Measurements from ENCODE around the gene RPS21. TPM values are rescaled to one million over a fixed set of nuclear protein-coding genes. Genes with fewer than 3 reads are reported as not detected.

RPS21 gene
- polyA plus RNA-seq, 1 donor, result 2,139 TPM

GRCh38 chr20:62377615-62378178 lies 9.2 kb upstream of the RPS21 start:
- peaks cover 29% of the 10 kb centered on the region for H3K4me1 ChIP-seq (ENCODE audit: control insufficient read depth, insufficient read depth, low read length)
- no peaks in the 10 kb centered on the region for H3K27me3 ChIP-seq (ENCODE audit: control insufficient read depth, insufficient read depth, low read length)
- H3K27ac ChIP-seq (ENCODE audit: low read length), result no peak overlapping the region
- no peak overlapping the region for H3K4me3 ChIP-seq (ENCODE audit: low read length)
- peaks cover 3% of the 10 kb centered on the region for H3K36me3 ChIP-seq (ENCODE audit: control insufficient read depth, insufficient read depth, low read length)
- DNase-seq, result no peak
- no CpG with 5 or more reads among the region's 15 CpGs for WGBS (ENCODE audit: insufficient coverage, low lambda C conversion rate)
- no peaks in the 10 kb centered on the region for H3K9me3 ChIP-seq (ENCODE audit: control insufficient read depth, low read depth, low read length)

- WGBS (ENCODE audit: insufficient coverage, low lambda C conversion rate), result no CpG with 5 or more reads among the region's 22 CpGs
- no peak overlapping the region for H3K4me3 ChIP-seq (ENCODE audit: low read length)
- H3K4me1 ChIP-seq (ENCODE audit: control insufficient read depth, insufficient read depth, low read length), result peaks cover 29% of the 10 kb centered on the region
- no peak overlapping the region for H3K27ac ChIP-seq (ENCODE audit: low read length)
- H3K36me3 ChIP-seq (ENCODE audit: control insufficient read depth, insufficient read depth, low read length), result peaks cover 3% of the 10 kb centered on the region
- H3K9me3 ChIP-seq (ENCODE audit: control insufficient read depth, low read depth, low read length), result no peaks in the 10 kb centered on the region
- H3K27me3 ChIP-seq (ENCODE audit: control insufficient read depth, insufficient read depth, low read length), result no peaks in the 10 kb centered on the region
- no peak for DNase-seq
Measured at GRCh38 chr20:62378215-62378614, 8.7 kb upstream of the RPS21 start.

GRCh38 chr20:62381202-62381797 lies 5.6 kb upstream of the RPS21 start:
- no peaks in the 10 kb centered on the region for H3K9me3 ChIP-seq (ENCODE audit: control insufficient read depth, low read depth, low read length)
- peaks cover 16% of the 10 kb centered on the region for H3K4me1 ChIP-seq (ENCODE audit: control insufficient read depth, insufficient read depth, low read length)
- DNase-seq, result no peak
- WGBS (ENCODE audit: insufficient coverage, low lambda C conversion rate), result no CpG with 5 or more reads among the region's 16 CpGs
- peaks cover 3% of the 10 kb centered on the region for H3K36me3 ChIP-seq (ENCODE audit: control insufficient read depth, insufficient read depth, low read length)
- no peak overlapping the region for H3K27ac ChIP-seq (ENCODE audit: low read length)
- no peaks in the 10 kb centered on the region for H3K27me3 ChIP-seq (ENCODE audit: control insufficient read depth, insufficient read depth, low read length)
- no peak overlapping the region for H3K4me3 ChIP-seq (ENCODE audit: low read length)

- Histone ChIP-seq H3K36me3 (ENCODE audit: control insufficient read depth, insufficient read depth, low read length) (peaks cover 3% of the 10 kb centered on the region), H3K4me3 (ENCODE audit: low read length) (no peak overlapping the region), H3K4me1 (ENCODE audit: control insufficient read depth, insufficient read depth, low read length) (peaks cover 11% of the 10 kb centered on the region), H3K9me3 (ENCODE audit: control insufficient read depth, low read depth, low read length) (no peaks in the 10 kb centered on the region), H3K27ac (ENCODE audit: low read length) (no peak overlapping the region), H3K27me3 (ENCODE audit: control insufficient read depth, insufficient read depth, low read length) (no peaks in the 10 kb centered on the region)
- DNase-seq, result no peak
- WGBS (ENCODE audit: insufficient coverage, low lambda C conversion rate), result 67% methylated on average over 1 of the region's 6 CpGs
Measured at GRCh38 chr20:62381842-62382241, 5.1 kb upstream of the RPS21 start.

GRCh38 chr20:62382306-62383198 lies 4.4 kb upstream of the RPS21 start:
- WGBS (ENCODE audit: insufficient coverage, low lambda C conversion rate), result no CpG with 5 or more reads among the region's 18 CpGs
- Histone ChIP-seq H3K9me3 (ENCODE audit: control insufficient read depth, low read depth, low read length) (no peaks in the 10 kb centered on the region), H3K4me1 (ENCODE audit: control insufficient read depth, insufficient read depth, low read length) (peaks cover 9% of the 10 kb centered on the region), H3K36me3 (ENCODE audit: control insufficient read depth, insufficient read depth, low read length) (peaks cover 3% of the 10 kb centered on the region), H3K27me3 (ENCODE audit: control insufficient read depth, insufficient read depth, low read length) (no peaks in the 10 kb centered on the region), H3K4me3 (ENCODE audit: low read length) (no peak overlapping the region), H3K27ac (ENCODE audit: low read length) (no peak overlapping the region)
- DNase-seq, result peak; percentile 78 to 79

GRCh38 chr20:62387219-62387913 lies 463 bp downstream of the RPS21 start:
- peaks cover 19% of the 10 kb centered on the region for H3K4me1 ChIP-seq (ENCODE audit: control insufficient read depth, insufficient read depth, low read length)
- H3K27ac ChIP-seq (ENCODE audit: low read length), result peak overlapping the region; percentile 15
- no peaks in the 10 kb centered on the region for H3K27me3 ChIP-seq (ENCODE audit: control insufficient read depth, insufficient read depth, low read length)
- no CpG with 5 or more reads among the region's 47 CpGs for WGBS (ENCODE audit: insufficient coverage, low lambda C conversion rate)
- no peak for DNase-seq
- H3K4me3 ChIP-seq (ENCODE audit: low read length), result peak overlapping the region; percentile 80
- no peaks in the 10 kb centered on the region for H3K9me3 ChIP-seq (ENCODE audit: control insufficient read depth, low read depth, low read length)
- H3K36me3 ChIP-seq (ENCODE audit: control insufficient read depth, insufficient read depth, low read length), result peaks cover 38% of the 10 kb centered on the region

GRCh38 chr20:62387933-62388635 lies 1.2 kb downstream of the RPS21 start:
- peaks cover 45% of the 10 kb centered on the region for H3K36me3 ChIP-seq (ENCODE audit: control insufficient read depth, insufficient read depth, low read length)
- DNase-seq, result no peak

GRCh38 chr20:62388839-62389600 lies 2.1 kb downstream of the RPS21 start:
- no peaks in the 10 kb centered on the region for H3K27me3 ChIP-seq (ENCODE audit: control insufficient read depth, insufficient read depth, low read length)
- no peaks in the 10 kb centered on the region for H3K9me3 ChIP-seq (ENCODE audit: control insufficient read depth, low read depth, low read length)
- DNase-seq, result peak in 1 of 2 donors; percentile 67
- no peak overlapping the region for H3K27ac ChIP-seq (ENCODE audit: low read length)
- no peak overlapping the region for H3K4me3 ChIP-seq (ENCODE audit: low read length)
- peaks cover 54% of the 10 kb centered on the region for H3K36me3 ChIP-seq (ENCODE audit: control insufficient read depth, insufficient read depth, low read length)
- no CpG with 5 or more reads among the region's 11 CpGs for WGBS (ENCODE audit: insufficient coverage, low lambda C conversion rate)
- peaks cover 16% of the 10 kb centered on the region for H3K4me1 ChIP-seq (ENCODE audit: control insufficient read depth, insufficient read depth, low read length)

More at GRCh38 chr20:62387933-62388635, 1.2 kb downstream of the RPS21 start:
- peak overlapping the region; percentile 80 for H3K4me3 ChIP-seq (ENCODE audit: low read length)
- peaks cover 16% of the 10 kb centered on the region for H3K4me1 ChIP-seq (ENCODE audit: control insufficient read depth, insufficient read depth, low read length)
- H3K9me3 ChIP-seq (ENCODE audit: control insufficient read depth, low read depth, low read length), result no peaks in the 10 kb centered on the region
- H3K27ac ChIP-seq (ENCODE audit: low read length), result peak overlapping the region; percentile 15
- WGBS (ENCODE audit: insufficient coverage, low lambda C conversion rate), result no CpG with 5 or more reads among the region's 20 CpGs
- H3K27me3 ChIP-seq (ENCODE audit: control insufficient read depth, insufficient read depth, low read length), result no peaks in the 10 kb centered on the region

GRCh38 chr20:62389601-62390087 lies 2.7 kb downstream of the RPS21 start:
- Histone ChIP-seq H3K4me1 (ENCODE audit: control insufficient read depth, insufficient read depth, low read length) (peaks cover 16% of the 10 kb centered on the region), H3K9me3 (ENCODE audit: control insufficient read depth, low read depth, low read length) (no peaks in the 10 kb centered on the region), H3K4me3 (ENCODE audit: low read length) (no peak overlapping the region), H3K36me3 (ENCODE audit: control insufficient read depth, insufficient read depth, low read length) (peaks cover 58% of the 10 kb centered on the region), H3K27ac (ENCODE audit: low read length) (no peak overlapping the region), H3K27me3 (ENCODE audit: control insufficient read depth, insufficient read depth, low read length) (no peaks in the 10 kb centered on the region)
- DNase-seq, result no peak
- WGBS (ENCODE audit: insufficient coverage, low lambda C conversion rate), result 100% methylated on average over 1 of the region's 5 CpGs

Data from large intestine (tissue), 3 donors.